GM23338 (cell line): ENCODE measurements around the gene OR13C3.

Experiments
- CTCF ChIP-seq, 2 experiments: fragments of 200-600 bp in 1 of 2; sonication (generic) in 1 of 2; conservative IDR thresholded peaks; 2 replicates each; pipeline versions ENCODE4 v1.5.1 to v1.6.1; 2016 to 2017; ENCODE audit warnings: antibody characterized with exemption in 2 of 2, low read depth in 2 of 2, mild to moderate bottlenecking in 2 of 2, moderate library complexity in 1 of 2
- EZH2phosphoT487 ChIP-seq: fragments of 200-600 bp; sonication (generic); IDR thresholded peaks from one replicate; pipeline ENCODE4 v1.8.1; 2018; ENCODE audit warnings: antibody characterized with exemption; ENCODE audit not compliant: unreplicated experiment

- TF ChIP-seq CTCF (conservative IDR thresholded peaks at IDR 0.05; ENCODE audit: low read depth in 2 of 2) = no peak
- TF ChIP-seq EZH2phosphoT487 = no peak
These were observed 8.0 kb upstream of the OR13C3 start for GRCh38 chr9:104544644-104545043.
